Mammary epithelial cell (primary cell): Measurements from ENCODE around the gene FGF14.

ENCODE experiments used
- CTCF ChIP-seq, 2 donors: IDR thresholded peaks in 1 of 2; conservative IDR thresholded peaks in 1 of 2; 2 replicates each; pipeline ENCODE4 v1.5.1; 2011 to 2012; ENCODE audit warnings: inconsistent platforms in 2 of 2, low read length in 2 of 2, mild to moderate bottlenecking in 2 of 2, control low read depth in 1 of 2, low read depth in 1 of 2; ENCODE audit not compliant: insufficient read depth in 1 of 2; ENCODE audit errors: extremely low read depth in 1 of 2
- EZH2 ChIP-seq: IDR thresholded peaks from 2 replicates; pipeline ENCODE4 v1.6.1; 2012; ENCODE audit warnings: low read length, inconsistent platforms, borderline replicate concordance

DNA sequence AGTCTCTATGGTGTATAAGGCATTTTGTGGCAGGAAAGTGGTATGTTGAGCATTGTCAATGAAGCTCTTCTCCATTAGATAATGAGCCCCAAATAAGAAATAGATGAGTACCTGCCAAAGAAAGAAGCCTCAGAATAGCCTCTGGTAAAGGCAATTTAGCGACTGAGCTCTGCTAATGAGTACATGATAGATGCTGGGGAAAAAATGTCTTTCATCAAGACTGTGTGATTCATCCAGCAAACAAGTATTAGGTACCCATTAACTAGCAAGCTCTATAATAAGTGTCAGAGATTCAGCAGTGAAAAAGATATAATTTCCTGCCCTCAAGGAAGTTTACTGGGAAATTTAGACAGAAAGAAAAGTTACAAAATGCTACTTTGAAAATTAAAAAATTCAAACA lies 654.8 kb downstream of the FGF14 start:
- TF ChIP-seq CTCF (conservative IDR thresholded peaks at IDR 0.05 in 1 of 2, IDR thresholded peaks at IDR 0.05 in 1 of 2; ENCODE audit: extremely low read depth in 1 of 2, insufficient read depth in 1 of 2, low read depth in 1 of 2, low read length in 2 of 2) (no peak), EZH2 (no peak)
